Ishikawa (cell line): Measurements from ENCODE around the gene AGO3.

Experiments
- CEBPB ChIP-seq: IDR thresholded peaks from 2 replicates; pipeline ENCODE4 v1.6.1; 2012
- CREB1 ChIP-seq: IDR thresholded peaks from 2 replicates; pipeline ENCODE4 v1.6.1; 2012; ENCODE audit warnings: low read depth
- EGR1 ChIP-seq: IDR thresholded peaks from 2 replicates; pipeline ENCODE4 v1.6.1; 2012
- EP300 ChIP-seq: IDR thresholded peaks from 2 replicates; pipeline ENCODE4 v1.6.1; 2012; ENCODE audit warnings: borderline replicate concordance
- FOXM1 ChIP-seq: IDR thresholded peaks from 2 replicates; pipeline ENCODE4 v1.6.1; 2012; ENCODE audit warnings: low read depth, borderline replicate concordance
- MAX ChIP-seq: IDR thresholded peaks from 2 replicates; pipeline ENCODE4 v1.6.1; 2012
- NFIC ChIP-seq: IDR thresholded peaks from 2 replicates; pipeline ENCODE4 v1.6.1; 2012
- RAD21 ChIP-seq: IDR thresholded peaks from 2 replicates; pipeline ENCODE4 v1.6.1; 2012; ENCODE audit warnings: low read depth
- TAF1 ChIP-seq: IDR thresholded peaks from 2 replicates; pipeline ENCODE4 v1.6.1; 2012; ENCODE audit warnings: low read depth, mild to moderate bottlenecking
- TCF12 ChIP-seq: IDR thresholded peaks from 2 replicates; pipeline ENCODE4 v1.6.1; 2012; ENCODE audit warnings: low read depth
- TEAD4 ChIP-seq: IDR thresholded peaks from 2 replicates; pipeline ENCODE4 v1.6.1; 2012
- YY1 ChIP-seq: IDR thresholded peaks from 2 replicates; pipeline ENCODE4 v1.6.1; 2012; ENCODE audit warnings: low read depth
- ZBTB7A ChIP-seq: IDR thresholded peaks from 2 replicates; pipeline ENCODE4 v1.6.1; 2012; ENCODE audit warnings: low read depth
- TF ChIP-seq, protein P1 (sequence below): IDR thresholded peaks from 2 replicates; pipeline ENCODE4 v1.6.1; 2012; ENCODE audit warnings: low read depth, mild to moderate bottlenecking
- TF ChIP-seq, protein P2 (sequence below): IDR thresholded peaks from 2 replicates; pipeline ENCODE4 v1.6.1; 2012

AGO3 gene

DNA sequence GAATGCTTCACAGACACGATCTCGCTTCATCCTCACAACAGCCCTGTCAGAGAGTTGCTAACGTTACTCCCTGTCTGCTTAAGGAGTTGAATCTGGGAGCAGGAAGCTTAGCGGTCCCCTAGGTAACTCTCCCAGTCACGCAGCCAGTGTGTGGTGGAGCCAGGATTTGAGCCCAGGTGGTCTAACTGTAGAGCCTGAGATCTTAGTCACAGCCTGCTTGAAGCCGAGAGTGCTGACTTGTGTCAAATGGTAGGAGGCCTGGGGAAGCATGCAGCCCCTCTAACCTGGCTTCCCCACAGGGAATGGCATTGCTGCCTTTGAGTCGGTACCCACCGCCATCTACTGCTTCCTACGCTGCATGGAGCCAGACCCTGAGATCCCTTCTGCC, 161.9 kb downstream of the AGO3 start:
- TF ChIP-seq RAD21, result no peak
- TF ChIP-seq, protein P1, sequence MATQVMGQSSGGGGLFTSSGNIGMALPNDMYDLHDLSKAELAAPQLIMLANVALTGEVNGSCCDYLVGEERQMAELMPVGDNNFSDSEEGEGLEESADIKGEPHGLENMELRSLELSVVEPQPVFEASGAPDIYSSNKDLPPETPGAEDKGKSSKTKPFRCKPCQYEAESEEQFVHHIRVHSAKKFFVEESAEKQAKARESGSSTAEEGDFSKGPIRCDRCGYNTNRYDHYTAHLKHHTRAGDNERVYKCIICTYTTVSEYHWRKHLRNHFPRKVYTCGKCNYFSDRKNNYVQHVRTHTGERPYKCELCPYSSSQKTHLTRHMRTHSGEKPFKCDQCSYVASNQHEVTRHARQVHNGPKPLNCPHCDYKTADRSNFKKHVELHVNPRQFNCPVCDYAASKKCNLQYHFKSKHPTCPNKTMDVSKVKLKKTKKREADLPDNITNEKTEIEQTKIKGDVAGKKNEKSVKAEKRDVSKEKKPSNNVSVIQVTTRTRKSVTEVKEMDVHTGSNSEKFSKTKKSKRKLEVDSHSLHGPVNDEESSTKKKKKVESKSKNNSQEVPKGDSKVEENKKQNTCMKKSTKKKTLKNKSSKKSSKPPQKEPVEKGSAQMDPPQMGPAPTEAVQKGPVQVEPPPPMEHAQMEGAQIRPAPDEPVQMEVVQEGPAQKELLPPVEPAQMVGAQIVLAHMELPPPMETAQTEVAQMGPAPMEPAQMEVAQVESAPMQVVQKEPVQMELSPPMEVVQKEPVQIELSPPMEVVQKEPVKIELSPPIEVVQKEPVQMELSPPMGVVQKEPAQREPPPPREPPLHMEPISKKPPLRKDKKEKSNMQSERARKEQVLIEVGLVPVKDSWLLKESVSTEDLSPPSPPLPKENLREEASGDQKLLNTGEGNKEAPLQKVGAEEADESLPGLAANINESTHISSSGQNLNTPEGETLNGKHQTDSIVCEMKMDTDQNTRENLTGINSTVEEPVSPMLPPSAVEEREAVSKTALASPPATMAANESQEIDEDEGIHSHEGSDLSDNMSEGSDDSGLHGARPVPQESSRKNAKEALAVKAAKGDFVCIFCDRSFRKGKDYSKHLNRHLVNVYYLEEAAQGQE, result no peak
- no peak for TF ChIP-seq FOXM1

DNA sequence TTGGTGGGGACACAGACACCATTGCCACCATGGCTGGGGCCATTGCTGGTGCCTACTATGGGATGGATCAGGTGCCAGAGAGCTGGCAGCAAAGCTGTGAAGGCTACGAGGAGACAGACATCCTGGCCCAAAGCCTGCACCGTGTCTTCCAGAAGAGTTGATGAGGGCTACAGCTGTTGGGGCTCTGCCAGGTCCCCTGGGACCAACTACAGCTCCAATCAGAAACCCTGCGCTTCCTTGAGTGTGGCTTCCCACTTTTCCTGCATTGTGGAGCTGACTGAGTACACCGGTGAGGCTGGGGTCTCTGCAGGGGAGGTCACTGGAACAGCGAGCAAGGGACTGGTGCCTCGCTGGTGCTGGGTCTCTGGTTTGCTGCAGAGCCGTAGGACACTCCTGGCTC, 162.3 kb downstream of the AGO3 start:
- no peak for TF ChIP-seq ZBTB7A
- TF ChIP-seq MAX, result no peak
- no peak for TF ChIP-seq RAD21
- TF ChIP-seq EGR1, result no peak
- no peak for TF ChIP-seq YY1

DNA sequence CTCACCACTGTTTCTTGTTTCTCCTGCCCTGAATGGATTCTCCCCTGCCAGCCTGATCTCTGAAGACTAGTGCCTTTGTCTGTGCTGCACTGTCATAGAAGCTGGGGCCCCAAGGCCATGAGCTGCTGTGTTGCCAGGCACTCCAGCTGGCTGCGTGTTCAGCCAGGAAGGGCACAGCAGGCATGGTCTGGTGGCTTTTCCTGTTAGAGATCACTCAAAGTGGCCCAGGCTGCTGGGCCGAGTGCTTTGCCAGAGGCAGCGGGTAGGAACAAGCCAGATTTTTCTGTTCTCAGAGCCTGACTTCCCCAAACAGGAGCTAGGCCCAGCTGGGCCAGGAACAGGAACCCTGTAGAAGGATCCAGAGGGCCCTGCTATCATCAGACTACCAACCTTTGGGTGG, 163.0 kb downstream of the AGO3 start:
- TF ChIP-seq RAD21 (no peak), ZBTB7A (no peak), EGR1 (no peak), TCF12 (no peak)

GRCh38 chr1:36094621-36095061, 163.7 kb downstream of the AGO3 start:
- TF ChIP-seq, protein P2, sequence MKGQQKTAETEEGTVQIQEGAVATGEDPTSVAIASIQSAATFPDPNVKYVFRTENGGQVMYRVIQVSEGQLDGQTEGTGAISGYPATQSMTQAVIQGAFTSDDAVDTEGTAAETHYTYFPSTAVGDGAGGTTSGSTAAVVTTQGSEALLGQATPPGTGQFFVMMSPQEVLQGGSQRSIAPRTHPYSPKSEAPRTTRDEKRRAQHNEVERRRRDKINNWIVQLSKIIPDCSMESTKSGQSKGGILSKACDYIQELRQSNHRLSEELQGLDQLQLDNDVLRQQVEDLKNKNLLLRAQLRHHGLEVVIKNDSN, result no peak
- TF ChIP-seq, protein P1, result no peak
- TF ChIP-seq CREB1 (no peak), TAF1 (no peak), YY1 (no peak), TEAD4 (no peak), CEBPB (no peak)

- TF ChIP-seq CEBPB, result no peak
- TF ChIP-seq, protein P1, result no peak
- no peak for TF ChIP-seq ZBTB7A
- no peak for TF ChIP-seq TEAD4
- no peak for TF ChIP-seq EGR1
- TF ChIP-seq RAD21, result no peak
- TF ChIP-seq, protein P2, result no peak
- TF ChIP-seq YY1, result no peak
- TF ChIP-seq EP300, result no peak
- no peak for TF ChIP-seq NFIC
- no peak for TF ChIP-seq CREB1
- TF ChIP-seq TAF1, result no peak
- no peak for TF ChIP-seq FOXM1
- no peak for TF ChIP-seq TCF12
- TF ChIP-seq MAX, result no peak
These were observed 165.0 kb downstream of the AGO3 start for GRCh38 chr1:36095760-36096405.
